HG02870 (cell line): ENCODE results near the gene CLCNKB.
"Not testable (repeated sequence)": the region's sequence is repeated elsewhere in the genome, so short reads cannot be mapped to it uniquely, and the experiment has no call there.

Experiments used
- ATAC-seq: cut with Tn5 transposase; IDR thresholded peaks from one replicate; pipeline ENCODE4 v1.9.1; 2021; ENCODE audit warnings: mild to moderate bottlenecking, moderate library complexity; ENCODE audit not compliant: unreplicated experiment

CLCNKB gene

DNA sequence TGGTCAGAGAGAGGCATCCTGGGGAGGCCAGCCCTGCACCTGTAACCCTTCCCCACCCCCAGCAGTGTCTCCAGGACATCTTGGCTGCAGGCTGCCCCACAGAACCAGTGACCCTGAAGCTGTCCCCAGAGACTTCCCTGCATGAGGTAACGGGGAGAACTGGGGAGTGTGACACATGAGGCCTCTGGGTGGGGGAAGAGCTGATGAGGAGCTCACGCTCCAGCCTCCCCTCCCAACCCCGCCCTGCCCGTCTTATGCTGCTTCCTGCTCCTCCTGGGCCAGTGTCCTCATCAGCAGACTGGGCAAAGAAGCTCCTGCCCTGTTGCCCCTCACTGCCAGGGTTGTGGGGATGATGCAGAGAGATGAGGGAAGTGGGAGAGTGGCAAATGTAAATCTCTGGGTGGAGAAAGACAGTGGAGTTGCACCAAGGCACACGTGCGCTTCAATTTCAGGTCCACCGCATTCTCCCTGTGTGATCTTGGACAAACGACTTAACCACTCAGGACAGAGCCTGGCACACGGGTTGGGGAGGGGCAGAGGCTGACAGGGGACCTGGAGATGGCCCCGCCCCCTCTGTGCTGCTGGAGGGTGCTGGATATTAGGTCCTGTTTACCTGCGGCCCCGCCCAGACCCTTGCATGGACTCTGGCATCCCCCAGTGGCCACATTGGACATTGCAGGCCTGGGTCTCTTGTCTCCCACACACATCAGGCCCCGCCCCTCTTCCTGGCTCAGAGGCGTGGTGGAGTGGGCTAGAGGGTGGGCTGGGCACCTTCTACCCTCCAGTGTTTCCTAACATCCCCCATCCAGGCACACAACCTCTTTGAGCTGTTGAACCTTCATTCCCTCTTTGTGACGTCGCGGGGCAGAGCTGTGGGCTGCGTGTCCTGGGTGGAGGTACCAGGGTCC lies 12.3 kb downstream of the CLCNKB start:
- ATAC-seq: no peak

GRCh38 chr1:16056521-16056912 lies 12.9 kb downstream of the CLCNKB start:
- not testable (repeated sequence) for ATAC-seq

- ATAC-seq: not testable (repeated sequence)
Observed at GRCh38 chr1:16057314-16057915, 13.8 kb downstream of the CLCNKB start.

DNA sequence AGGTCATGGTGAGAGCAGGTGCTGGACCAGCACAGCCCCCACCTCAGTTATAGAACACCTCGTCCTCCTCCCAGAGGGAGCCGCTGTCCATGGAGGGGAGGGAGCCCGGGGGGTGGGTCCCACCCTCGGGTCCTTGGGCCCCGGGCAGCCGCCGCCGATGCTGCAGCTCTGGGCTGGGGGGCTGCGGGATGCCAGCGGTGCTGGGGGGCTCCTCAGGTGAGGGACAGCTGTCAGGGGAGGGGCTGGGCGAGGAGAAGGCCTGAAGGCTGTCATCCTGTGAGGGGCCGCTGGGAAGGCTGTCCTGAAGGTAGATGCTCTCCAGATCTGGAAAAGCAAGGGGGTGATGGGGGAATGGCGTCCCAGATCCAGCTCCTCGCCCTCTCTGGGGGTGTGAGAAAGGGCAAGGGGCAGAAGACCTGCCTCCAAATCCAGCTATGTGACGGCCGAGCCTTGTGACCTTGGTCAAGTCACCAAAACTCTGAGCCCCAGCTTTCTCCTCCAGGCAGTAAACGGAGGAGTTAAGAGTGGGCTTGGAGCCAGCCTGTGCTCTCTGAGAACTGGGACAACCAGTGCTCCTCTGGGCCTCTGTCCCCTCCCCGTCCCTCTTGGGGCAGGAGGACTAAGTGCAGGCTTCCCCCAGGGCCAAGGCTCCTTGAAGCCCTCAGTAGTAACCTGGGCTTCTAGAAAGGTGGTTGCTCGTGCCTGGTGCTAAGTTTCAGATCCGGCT lies 15.0 kb downstream of the CLCNKB start:
- ATAC-seq: not testable (repeated sequence)

GRCh38 chr1:16061266-16061665 lies 17.7 kb downstream of the CLCNKB start:
- ATAC-seq: no peak

GRCh38 chr1:16061989-16062686 lies 18.6 kb downstream of the CLCNKB start:
- not testable (repeated sequence) for ATAC-seq

- not testable (repeated sequence) for ATAC-seq
Observed at GRCh38 chr1:16062687-16063075, 19.1 kb downstream of the CLCNKB start.

- no peak for ATAC-seq
Observed at GRCh38 chr1:16063226-16063829, 19.7 kb downstream of the CLCNKB start.

- ATAC-seq: no peak
Observed at GRCh38 chr1:16063921-16064320, 20.3 kb downstream of the CLCNKB start.

DNA sequence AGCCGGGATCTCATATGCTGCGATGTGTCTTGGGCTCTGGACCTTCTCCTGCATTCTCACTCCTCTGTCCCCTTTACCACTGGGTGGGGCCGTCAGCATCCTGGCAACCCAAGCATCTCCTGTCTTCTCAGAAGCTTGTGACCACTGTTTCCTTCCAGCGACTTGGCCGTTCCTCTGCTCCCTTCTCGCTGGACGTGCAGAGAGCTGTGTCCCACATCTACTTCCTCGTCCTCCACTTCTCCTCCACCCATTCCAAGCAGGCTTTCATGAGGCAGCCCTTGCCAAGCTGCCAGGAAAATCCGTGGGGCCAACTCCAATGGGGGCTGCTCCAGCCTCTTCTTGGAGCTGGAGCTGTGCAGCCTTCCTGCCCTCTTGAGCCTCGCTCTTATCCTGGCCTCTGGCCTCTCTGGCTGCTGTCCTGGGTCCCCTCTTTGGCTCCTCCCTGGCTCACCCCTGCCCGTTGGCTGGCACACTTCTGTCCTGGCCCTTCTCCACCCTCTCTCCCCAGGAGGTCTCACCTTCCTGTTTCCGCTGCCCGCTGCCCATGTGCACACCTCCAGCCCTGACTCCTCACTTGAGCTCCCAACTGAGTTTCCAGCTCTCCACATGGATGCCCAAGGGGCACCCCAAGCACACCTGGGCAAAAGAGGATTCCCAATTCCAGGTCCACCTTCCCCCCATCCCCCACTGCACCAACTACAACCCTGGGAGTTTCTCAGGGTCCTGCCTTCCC lies 21.1 kb downstream of the CLCNKB start:
- ATAC-seq: no peak

GRCh38 chr1:16065269-16065576 lies 21.6 kb downstream of the CLCNKB start:
- ATAC-seq: no peak

DNA sequence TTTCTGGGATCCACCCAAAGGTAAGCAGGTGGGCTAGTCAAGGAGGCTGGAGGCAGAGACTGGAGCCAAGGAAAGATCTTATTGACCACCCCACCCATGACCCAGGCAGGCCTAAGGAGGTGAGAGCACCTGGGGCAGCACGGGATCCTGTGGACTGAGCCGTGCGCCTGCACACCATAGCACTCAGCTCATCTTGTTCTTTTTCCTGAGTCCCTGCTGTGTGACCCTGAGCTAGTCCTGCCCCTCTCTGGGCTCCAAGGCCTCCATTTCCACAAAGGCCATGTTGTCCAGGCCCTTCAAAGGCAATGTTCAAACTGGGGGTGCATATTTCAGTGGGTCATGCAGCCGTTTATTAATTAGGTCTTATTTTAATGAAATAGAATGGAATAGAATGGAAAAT lies 22.7 kb downstream of the CLCNKB start:
- no peak for ATAC-seq

- ATAC-seq: no peak
Observed at GRCh38 chr1:16067127-16067768, 23.7 kb downstream of the CLCNKB start.

DNA sequence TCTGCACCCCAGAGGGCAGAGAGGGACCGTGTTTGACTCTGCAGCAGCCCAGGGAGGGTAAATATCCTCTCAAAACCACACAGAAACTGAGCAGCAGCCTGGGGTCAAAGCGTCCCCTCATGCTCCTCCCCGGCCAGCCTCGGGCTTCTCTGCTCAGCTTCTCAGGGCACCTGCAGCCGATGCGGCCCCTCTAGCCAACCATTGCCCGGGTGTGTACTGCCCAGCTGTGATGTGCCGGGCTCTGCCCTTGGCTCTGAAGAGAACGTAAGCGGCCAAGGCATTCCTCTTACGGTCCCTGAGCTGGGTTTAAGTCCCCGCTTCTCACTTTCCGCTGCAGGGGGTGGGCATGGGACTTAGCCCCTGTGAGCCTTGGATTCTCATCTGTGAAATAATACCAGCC lies 24.4 kb downstream of the CLCNKB start:
- ATAC-seq: no peak

- no peak for ATAC-seq
Observed at GRCh38 chr1:16068356-16069270, 25.0 kb downstream of the CLCNKB start.

DNA sequence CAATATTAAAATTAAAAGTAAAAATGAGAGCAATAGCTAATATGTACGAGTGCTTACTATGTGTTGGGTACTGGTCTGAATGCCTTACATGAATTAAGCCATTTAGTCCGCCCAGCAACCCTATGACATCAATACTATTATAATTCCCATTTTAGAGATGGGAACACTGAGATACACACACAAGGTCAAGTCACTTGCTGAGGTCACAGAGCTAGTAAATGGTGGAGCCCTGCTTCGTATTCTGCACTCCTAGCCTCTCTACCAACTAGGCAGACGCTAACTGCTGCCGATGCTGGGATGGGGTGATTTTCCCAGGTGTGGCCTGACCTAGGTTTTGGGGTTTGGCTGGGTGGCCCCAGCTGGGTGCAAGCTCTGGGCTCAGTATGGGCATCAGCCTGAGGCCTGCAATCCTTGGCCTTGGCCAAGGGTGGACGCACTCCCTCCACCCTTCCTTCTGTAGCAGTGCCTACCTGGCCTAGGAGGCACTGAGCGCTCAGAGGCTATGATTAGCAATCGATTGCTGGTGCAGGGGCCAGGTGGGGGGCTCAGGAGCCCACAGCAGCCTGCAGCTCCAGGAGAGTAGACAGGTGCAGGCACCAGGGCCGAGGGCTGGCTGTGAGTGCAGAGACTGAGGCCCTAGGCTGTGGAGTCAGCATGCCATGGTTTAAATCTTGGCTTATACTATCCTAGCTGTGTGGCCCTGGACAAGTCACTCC lies 27.2 kb downstream of the CLCNKB start:
- ATAC-seq: no peak

- ATAC-seq: no peak
Observed at GRCh38 chr1:16071614-16072013, 28.0 kb downstream of the CLCNKB start.

- no peak for ATAC-seq
Observed at GRCh38 chr1:16072095-16072494, 28.5 kb downstream of the CLCNKB start.
